GM12892 (cell line): ENCODE results near the gene SPIRE1.

Experiments
- POLR2AphosphoS5 ChIP-seq: IDR thresholded peaks from 2 replicates; pipeline ENCODE4 v1.6.1; 2011; ENCODE audit warnings: low read depth, low read length, control low read depth
- TAF1 ChIP-seq: IDR thresholded peaks from 2 replicates; pipeline ENCODE4 v1.6.1; 2011; ENCODE audit warnings: low read depth, mild to moderate bottlenecking, control low read depth, low read length, borderline replicate concordance

DNA sequence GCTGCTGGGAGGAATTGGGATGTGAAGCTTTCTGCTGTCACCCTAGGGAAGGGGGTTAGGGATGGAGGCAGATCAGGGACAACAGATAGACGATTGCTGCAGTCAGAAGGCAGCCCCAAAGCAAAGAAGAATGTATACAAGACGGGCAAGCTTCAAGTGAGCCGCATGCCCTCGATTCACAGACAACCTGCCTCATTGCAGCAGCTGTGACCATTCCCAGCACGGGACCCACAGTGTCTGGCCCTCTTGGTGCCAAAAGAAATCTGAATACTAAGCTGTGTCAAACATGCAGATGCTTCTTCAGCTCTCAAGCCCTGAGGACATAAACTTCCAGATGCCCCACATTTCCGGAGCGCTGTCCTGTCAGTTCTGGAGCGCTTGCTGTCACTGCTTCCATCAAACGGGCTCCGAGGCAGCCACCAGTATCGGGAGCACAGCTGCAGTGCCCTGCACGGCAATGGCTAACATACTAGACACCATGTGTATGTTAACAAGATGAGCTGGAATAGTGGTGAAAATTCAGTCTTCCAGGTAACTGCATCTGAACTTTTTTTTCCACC lies 216.4 kb downstream of the SPIRE1 start:
- no peak for TF ChIP-seq POLR2AphosphoS5
- TF ChIP-seq TAF1, result no peak
